A549 (cell line): Measurements from ENCODE around the gene IGSF9B. TPM values are rescaled to one million over a fixed set of nuclear protein-coding genes. Genes with fewer than 3 reads are reported as not detected.

Experiments
- ATAC-seq, 2 experiments: fragments of 200-7000 bp in 1 of 2; fragments of >200 bp in 1 of 2; cut with Nextera tagmentation in 1 of 2; cut with Tn5 transposase in 1 of 2; 3 replicates each; pipeline versions ENCODE4 v1.8.0 to v1.9.1; 2018 to 2020; ENCODE audit warnings: mild to moderate bottlenecking in 1 of 2, moderate library complexity in 1 of 2
- CTCF ChIA-PET: fragments of 300-600 bp; sonication (Branson Sonifier 250); formaldehyde crosslinking; extraction: SDS; loops from one replicate; lab custom pipeline; 2021; ENCODE audit warnings: antibody characterized with exemption, inconsistent platforms; lab: Yijun Ruan, JAX
- POLR2A ChIA-PET: fragments of 350-600 bp; formaldehyde crosslinking; extraction: SDS; loops from one replicate; lab custom pipeline; 2021; ENCODE audit warnings: antibody characterized with exemption, inconsistent platforms; lab: Yijun Ruan, JAX
- DNase-seq, 2 experiments: peaks; one replicate each; pipeline versions ENCODE4 v3.0.0 to v3.0.0-alpha.2; 2011 to 2016; ENCODE audit warnings: low read depth in 1 of 2, low spot score in 1 of 2
- FAIRE-seq: peaks from 2 replicates; lab custom pipeline; 2011; peaks lifted over from hg19 to GRCh38; lab: Jason Lieb, UNC
- H3K27ac ChIP-seq, 2 experiments: fragments of >200 bp; sonication (Bioruptor Twin); formaldehyde crosslinking; 3 replicates each; pipeline ENCODE4 v1.5.1; 2016 to 2017
- H3K4me1 ChIP-seq: fragments of >200 bp; sonication (Bioruptor Twin); formaldehyde crosslinking; 3 replicates; pipeline ENCODE4 v1.6.1; 2016
- H3K4me2 ChIP-seq: fragments of >200 bp; sonication (Bioruptor Twin); formaldehyde crosslinking; 3 replicates; pipeline ENCODE4 v1.6.1; 2016
- H3K4me3 ChIP-seq: fragments of >200 bp; sonication (Bioruptor Twin); formaldehyde crosslinking; 3 replicates; pipeline ENCODE4 v1.5.1; 2016
- H3K9me3 ChIP-seq: fragments of >200 bp; sonication (Bioruptor Twin); formaldehyde crosslinking; 3 replicates; pipeline ENCODE4 v1.6.1; 2016
- ATOH8 ChIP-seq: fragments of 250-450 bp; sonication (Bioruptor Pico); IDR thresholded peaks from 2 replicates; pipeline ENCODE4 v1.5.0; 2020; ENCODE audit warnings: low read depth, mild to moderate bottlenecking, moderate library complexity
- CEBPB ChIP-seq, 2 experiments: fragments of >200 bp in 1 of 2; sonication (Bioruptor Twin) in 1 of 2; formaldehyde crosslinking in 1 of 2; IDR thresholded peaks; 2 replicates each; pipeline ENCODE4 v1.6.1; 2012 to 2016
- EHF ChIP-seq: fragments of 250-450 bp; sonication (Bioruptor Pico); IDR thresholded peaks from 2 replicates; pipeline ENCODE4 v1.5.0; 2020; ENCODE audit warnings: mild to moderate bottlenecking
- ESRRA ChIP-seq: fragments of 150-350 bp; IDR thresholded peaks from 2 replicates; pipeline ENCODE4 v1.6.1; 2014; ENCODE audit warnings: mild to moderate bottlenecking, low read length, borderline replicate concordance
- FOSB ChIP-seq: fragments of 250-450 bp; sonication (Bioruptor Pico); IDR thresholded peaks from 2 replicates; pipeline ENCODE4 v1.5.0; 2020; ENCODE audit warnings: mild to moderate bottlenecking, moderate library complexity
- HES2 ChIP-seq: fragments of >200 bp; sonication (Bioruptor Twin); formaldehyde crosslinking; IDR thresholded peaks from 2 replicates; pipeline ENCODE4 v1.6.1; 2016
- HOXA7 ChIP-seq: fragments of 250-450 bp; sonication (Bioruptor Pico); IDR thresholded peaks from 2 replicates; pipeline ENCODE4 v1.5.0; 2020; ENCODE audit warnings: mild to moderate bottlenecking, moderate library complexity
- MAFK ChIP-seq: fragments of 450-650 bp; IDR thresholded peaks from 2 replicates; pipeline ENCODE4 v1.6.1; 2014; ENCODE audit not compliant: partially characterized antibody
- MAZ ChIP-seq: fragments of 150-350 bp; IDR thresholded peaks from 2 replicates; pipeline ENCODE4 v1.6.1; 2014; ENCODE audit warnings: antibody characterized with exemption, low read depth, low read length, borderline replicate concordance
- MYC ChIP-seq: IDR thresholded peaks from 2 replicates; pipeline ENCODE4 v1.6.1; 2012; ENCODE audit warnings: mild to moderate bottlenecking, inconsistent platforms, low read length, improper control_type of control experiment, borderline replicate concordance
- NFE2L2 ChIP-seq: fragments of 150-350 bp; conservative IDR thresholded peaks from 2 replicates; pipeline ENCODE4 v1.6.1; 2014; ENCODE audit warnings: low read length
- NPAS2 ChIP-seq: fragments of 250-450 bp; sonication (Bioruptor Pico); IDR thresholded peaks from 2 replicates; pipeline ENCODE4 v1.8.0; 2022; ENCODE audit warnings: mild to moderate bottlenecking, moderate library complexity, borderline replicate concordance
- NR3C1 ChIP-seq: fragments of >200 bp; sonication (Bioruptor Twin); formaldehyde crosslinking; IDR thresholded peaks from 3 replicates; pipeline ENCODE4 v1.6.1; 2017
- POLR2A ChIP-seq: IDR thresholded peaks from 2 replicates; pipeline ENCODE4 v1.6.1; 2012; ENCODE audit warnings: mild to moderate bottlenecking, low read length
- RCOR1 ChIP-seq: fragments of 150-350 bp; IDR thresholded peaks from 2 replicates; pipeline ENCODE4 v1.6.1; 2014; ENCODE audit warnings: antibody characterized with exemption, low read length, low read depth
- REST ChIP-seq: fragments of 200-600 bp; sonication (generic); IDR thresholded peaks from 2 replicates; pipeline ENCODE4 v1.6.1; 2016; ENCODE audit warnings: antibody characterized with exemption, mild to moderate bottlenecking, moderate library complexity
- RNF2 ChIP-seq: fragments of 200-600 bp; sonication (generic); IDR thresholded peaks from 2 replicates; pipeline ENCODE4 v1.6.1; 2016; ENCODE audit warnings: low read depth, mild to moderate bottlenecking, antibody characterized with exemption, moderate library complexity, borderline replicate concordance
- SMC3 ChIP-seq: fragments of >200 bp; sonication (Bioruptor Twin); formaldehyde crosslinking; IDR thresholded peaks from 3 replicates; pipeline ENCODE4 v1.6.1; 2018; ENCODE audit warnings: inconsistent platforms
- TFCP2L1 ChIP-seq: fragments of 250-450 bp; sonication (Bioruptor Pico); IDR thresholded peaks from 2 replicates; pipeline ENCODE4 v1.5.0; 2021; ENCODE audit warnings: mild to moderate bottlenecking
- USF2 ChIP-seq: fragments of 450-650 bp; IDR thresholded peaks from 2 replicates; pipeline ENCODE4 v1.6.1; 2014; ENCODE audit warnings: antibody characterized with exemption
- WGBS: methylation state at CpG from one replicate; pipeline ENCODE4 v1.1.6; 2017; ENCODE audit errors: missing lambda C conversion rate; 5-methylcytosine and 5-hydroxymethylcytosine counted together
- polyA plus RNA-seq, 4 experiments: library from polyadenylated mRNA; depleted of rRNA in 3 of 4; stranded (reverse); fragments of >200 nt; fragmentation: RNase III in 1 of 4; extraction: RNeasy Plus Mini Kit Qiagen cat#74134 plus additional on column Dnase treatment in 1 of 4; gene quantifications; 2 replicates in 3 of 4; 3 replicates in 1 of 4; pipeline ENCODE4 v1.2.3, GENCODE V29; 2011 to 2017
- TF ChIP-seq, protein P1 (sequence below): fragments of >200 bp; sonication (Bioruptor Twin); formaldehyde crosslinking; IDR thresholded peaks from 3 replicates; pipeline ENCODE4 v1.6.1; 2016
- TF ChIP-seq, protein P2 (sequence below): IDR thresholded peaks from 2 replicates; pipeline ENCODE4 v1.6.1; 2012; ENCODE audit warnings: low read depth, borderline replicate concordance

Gene IGSF9B
- polyA plus RNA-seq, 2 of the 4 experiments (the other 2 are of a cell fraction) = 0.41 to 0.61 TPM

DNA sequence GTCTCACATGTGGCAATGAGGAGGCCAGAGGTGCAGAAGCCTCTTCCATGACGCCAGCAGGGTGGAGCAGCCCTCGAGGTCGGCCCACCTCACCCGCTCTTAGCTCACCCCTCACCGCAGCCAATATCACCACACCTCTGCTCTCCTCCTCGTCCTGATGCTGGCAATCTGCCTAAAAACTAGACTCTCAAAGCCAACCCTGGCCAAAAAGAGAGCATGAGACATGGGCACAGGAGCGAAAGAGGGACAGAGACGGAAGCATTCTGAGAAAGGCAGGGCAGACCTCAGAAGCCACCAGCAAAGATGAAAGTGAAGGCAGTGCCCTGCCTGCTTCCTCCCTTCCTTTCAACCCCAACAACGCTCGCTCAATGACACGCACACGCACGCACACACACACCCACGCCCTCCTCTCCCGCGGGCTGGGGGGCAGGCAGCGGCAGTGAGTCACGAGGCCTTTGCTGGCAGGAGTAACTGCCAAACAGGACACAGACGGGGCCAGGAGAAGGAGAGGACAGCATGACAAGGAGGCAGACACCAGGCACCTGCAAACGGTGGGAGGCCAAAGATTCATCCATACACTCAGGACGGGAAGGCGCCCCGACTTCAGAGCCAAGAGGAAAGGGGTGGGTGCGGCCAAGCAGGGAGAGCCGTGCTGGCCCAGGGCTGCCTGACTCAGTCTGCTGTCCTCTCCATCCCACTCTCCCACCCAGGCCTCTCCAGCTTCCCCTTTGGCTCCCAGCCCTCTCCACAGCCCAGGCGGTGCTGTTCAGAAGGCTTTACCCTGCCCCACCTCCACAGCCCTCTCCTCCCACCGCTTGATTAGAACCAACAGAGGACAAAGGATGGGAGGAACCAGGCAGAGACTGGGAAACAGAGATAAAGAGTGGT lies 11.4 kb downstream of the IGSF9B start:
- 64% methylated on average over 26 of the region's 27 CpGs for WGBS
- ChIA-PET CTCF (interaction anchor here (2.3 kb wide), 1 partner anchor 18 kb away, joined by 7 read pairs; no protein-coding TSS in a partner anchor), POLR2A (no interaction called here)
- Histone ChIP-seq H3K4me3 (no peak overlapping the region), H3K9me3 (no peaks in the 10 kb centered on the region), H3K27ac (no peak overlapping the region), H3K4me1 (no peaks in the 10 kb centered on the region), H3K4me2 (no peak overlapping the region)
- DNase-seq = no peak
- no peak for FAIRE-seq
- no peak for ATAC-seq
- TF ChIP-seq HOXA7 (no peak), RCOR1 (no peak), SMC3 (no peak), MAFK (no peak), ESRRA (no peak), TFCP2L1 (CRISPR knock-in tag) (no peak), EHF (CRISPR knock-in tag) (no peak)
- TF ChIP-seq, protein P1, sequence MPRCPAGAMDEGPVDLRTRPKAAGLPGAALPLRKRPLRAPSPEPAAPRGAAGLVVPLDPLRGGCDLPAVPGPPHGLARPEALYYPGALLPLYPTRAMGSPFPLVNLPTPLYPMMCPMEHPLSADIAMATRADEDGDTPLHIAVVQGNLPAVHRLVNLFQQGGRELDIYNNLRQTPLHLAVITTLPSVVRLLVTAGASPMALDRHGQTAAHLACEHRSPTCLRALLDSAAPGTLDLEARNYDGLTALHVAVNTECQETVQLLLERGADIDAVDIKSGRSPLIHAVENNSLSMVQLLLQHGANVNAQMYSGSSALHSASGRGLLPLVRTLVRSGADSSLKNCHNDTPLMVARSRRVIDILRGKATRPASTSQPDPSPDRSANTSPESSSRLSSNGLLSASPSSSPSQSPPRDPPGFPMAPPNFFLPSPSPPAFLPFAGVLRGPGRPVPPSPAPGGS = no peak

GRCh38 chr11:133943950-133944698 lies 12.6 kb downstream of the IGSF9B start:
- no peaks in the 10 kb centered on the region for H3K4me1 ChIP-seq
- no peaks in the 10 kb centered on the region for H3K9me3 ChIP-seq
- no peak overlapping the region for H3K4me2 ChIP-seq
- no peak for DNase-seq
- CTCF ChIA-PET = interaction anchor here (0.8 to 2.3 kb wide), 3 partner anchors 10 to 17 kb away, joined by 3 to 7 read pairs (median 7); no protein-coding TSS in a partner anchor
- ATAC-seq = no peak
- H3K4me3 ChIP-seq = no peak overlapping the region
- WGBS = 76% methylated on average over 3 of the region's 12 CpGs
- POLR2A ChIA-PET = no interaction called here
- no peak overlapping the region for H3K27ac ChIP-seq
- no peak for FAIRE-seq
- no peak for TF ChIP-seq NFE2L2
- no peak for TF ChIP-seq RNF2
- TF ChIP-seq REST = no peak
- TF ChIP-seq MAFK = no peak
- TF ChIP-seq, protein P1 = no peak
- TF ChIP-seq NPAS2 (CRISPR knock-in tag) = no peak
- no peak for TF ChIP-seq NR3C1
- no peak for TF ChIP-seq MAZ
- TF ChIP-seq ATOH8 = no peak
- no peak for TF ChIP-seq USF2
- TF ChIP-seq POLR2A = no peak
- TF ChIP-seq MYC = no peak
- TF ChIP-seq ESRRA = no peak
- TF ChIP-seq FOSB (CRISPR knock-in tag) = no peak
- TF ChIP-seq, protein P2, sequence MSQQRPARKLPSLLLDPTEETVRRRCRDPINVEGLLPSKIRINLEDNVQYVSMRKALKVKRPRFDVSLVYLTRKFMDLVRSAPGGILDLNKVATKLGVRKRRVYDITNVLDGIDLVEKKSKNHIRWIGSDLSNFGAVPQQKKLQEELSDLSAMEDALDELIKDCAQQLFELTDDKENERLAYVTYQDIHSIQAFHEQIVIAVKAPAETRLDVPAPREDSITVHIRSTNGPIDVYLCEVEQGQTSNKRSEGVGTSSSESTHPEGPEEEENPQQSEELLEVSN = no peak
- no peak for TF ChIP-seq HES2
- no peak for TF ChIP-seq CEBPB (IDR thresholded peaks at IDR 0.05)
